GDM1 (cell line): Measurements from ENCODE around the gene DAPK1.
A peak's percentile ranks its signal among the peaks of the same experiment; 100 is the strongest.

Experiments used
- DNase-seq: peaks from one replicate; lab custom pipeline; 2025; lab: John Stamatoyannopoulos, UW

Gene DAPK1

GRCh38 chr9:87713278-87713987, 215.8 kb downstream of the DAPK1 start:
- DNase-seq, result peak; percentile 28

DNA sequence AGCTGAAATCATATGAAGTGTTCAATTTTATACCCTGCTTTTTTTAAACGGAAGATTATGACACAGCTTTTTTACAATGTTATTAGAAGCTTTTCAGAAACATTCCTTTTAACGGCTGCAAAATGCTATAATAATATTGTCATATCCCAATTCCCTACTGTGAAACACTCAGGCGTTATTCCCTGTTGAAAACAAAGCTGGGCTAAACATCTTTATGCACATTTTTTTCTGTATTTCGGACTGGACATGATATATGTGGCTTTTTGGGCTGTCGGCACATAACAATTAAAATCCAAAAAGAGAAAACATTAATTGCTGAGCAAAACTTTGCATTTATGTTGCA, 216.3 kb downstream of the DAPK1 start:
- DNase-seq, result no peak

DNA sequence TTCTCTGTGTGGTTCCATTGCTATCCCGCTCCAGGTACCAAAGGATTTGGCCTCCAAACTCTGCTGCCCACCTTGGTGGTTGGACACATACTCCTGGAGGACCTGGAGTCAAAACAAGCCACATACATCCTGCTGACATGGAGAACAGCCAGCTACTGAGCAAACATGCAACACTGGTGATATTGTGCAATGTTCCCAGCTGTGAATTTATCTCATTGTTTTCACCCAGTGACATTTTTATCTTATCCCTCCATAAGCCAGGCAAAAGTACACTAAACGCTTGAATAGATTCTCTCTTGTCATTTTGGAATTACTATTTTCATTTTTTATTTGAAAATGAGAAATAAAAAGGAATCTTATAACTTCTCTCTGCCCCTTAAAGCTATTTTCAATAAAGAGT, 217.2 kb downstream of the DAPK1 start:
- no peak for DNase-seq

DNA sequence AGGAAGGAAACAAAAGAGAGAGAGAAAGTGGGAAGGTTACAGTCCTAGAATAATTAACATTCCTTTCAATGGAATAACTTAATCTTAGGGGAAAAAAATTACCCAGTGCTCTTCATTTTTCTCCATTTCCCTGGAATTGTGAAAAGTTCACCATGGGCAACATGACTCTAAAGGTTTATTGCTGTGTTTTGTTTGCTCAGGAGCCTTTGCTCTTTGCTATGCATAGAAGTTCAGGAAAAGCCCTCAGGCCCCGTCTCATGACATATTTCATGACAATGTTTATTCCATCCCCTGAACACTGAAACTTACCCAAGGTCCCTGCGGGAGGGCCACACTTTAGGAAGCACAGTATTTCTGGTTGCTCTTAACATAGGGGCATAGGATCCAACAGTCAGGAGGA, 218.5 kb downstream of the DAPK1 start:
- DNase-seq, result no peak

GRCh38 chr9:87717456-87717855, 219.8 kb downstream of the DAPK1 start:
- no peak for DNase-seq

- DNase-seq, result no peak
These were observed 220.6 kb downstream of the DAPK1 start for GRCh38 chr9:87718231-87718630.

DNA sequence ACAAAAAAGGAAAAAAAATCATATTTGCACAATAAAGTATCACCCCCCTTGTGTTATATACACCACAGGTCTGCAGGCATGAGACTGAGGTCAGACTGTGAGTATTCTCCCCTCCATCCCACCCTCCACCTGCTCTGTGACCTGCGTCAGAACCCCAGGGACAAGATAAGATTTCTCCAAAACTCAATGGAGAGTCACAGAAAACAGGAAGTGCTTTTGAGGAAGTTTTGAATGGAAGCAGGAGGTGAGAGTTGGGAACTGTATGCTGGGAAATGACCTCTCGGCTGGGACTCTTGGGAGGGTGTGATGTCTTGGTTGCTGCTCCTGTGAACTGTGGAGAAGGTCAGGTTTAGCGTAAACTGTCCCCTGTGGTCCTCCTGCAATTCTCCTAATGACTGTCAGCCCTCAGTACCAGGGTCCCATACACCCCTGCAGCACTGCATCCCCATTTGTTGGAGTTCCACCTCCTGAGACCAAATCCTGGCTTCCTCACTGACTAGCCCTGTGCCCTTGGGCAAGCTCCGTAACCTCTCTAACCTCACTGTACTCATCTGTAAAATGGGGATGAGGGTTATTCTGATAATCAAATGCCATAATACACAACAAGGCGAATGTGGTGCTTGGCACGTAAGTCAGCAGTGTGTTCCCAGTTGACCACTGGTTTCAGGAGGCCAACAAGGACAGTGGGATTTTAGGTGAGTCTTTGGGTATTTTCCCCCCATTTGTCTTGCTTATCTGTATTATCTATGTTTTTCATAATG, 221.4 kb downstream of the DAPK1 start:
- DNase-seq, result no peak

DNA sequence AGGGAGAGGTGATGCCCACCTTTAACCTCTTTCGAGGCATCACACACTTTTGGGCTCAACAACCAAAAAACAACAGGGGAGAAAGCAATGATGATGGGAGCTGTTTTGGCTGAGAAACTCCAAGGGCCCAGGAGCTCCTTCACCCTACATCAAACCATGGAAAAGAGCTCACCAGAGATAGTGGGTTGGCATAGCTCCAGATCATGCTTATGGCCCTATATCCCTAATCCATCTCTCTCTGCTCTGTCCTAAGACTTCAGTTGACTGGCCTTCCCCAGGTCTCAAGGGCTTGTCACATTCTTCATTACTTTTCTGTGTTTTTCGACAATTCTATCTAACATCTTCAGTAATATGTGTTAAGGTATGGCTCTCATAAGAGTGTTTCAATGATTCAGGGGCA, 222.5 kb downstream of the DAPK1 start:
- DNase-seq, result no peak

- DNase-seq, result no peak
These were observed 224.9 kb downstream of the DAPK1 start for GRCh38 chr9:87722393-87723088.

GRCh38 chr9:87725356-87725899, 227.8 kb downstream of the DAPK1 start:
- DNase-seq, result no peak

DNA sequence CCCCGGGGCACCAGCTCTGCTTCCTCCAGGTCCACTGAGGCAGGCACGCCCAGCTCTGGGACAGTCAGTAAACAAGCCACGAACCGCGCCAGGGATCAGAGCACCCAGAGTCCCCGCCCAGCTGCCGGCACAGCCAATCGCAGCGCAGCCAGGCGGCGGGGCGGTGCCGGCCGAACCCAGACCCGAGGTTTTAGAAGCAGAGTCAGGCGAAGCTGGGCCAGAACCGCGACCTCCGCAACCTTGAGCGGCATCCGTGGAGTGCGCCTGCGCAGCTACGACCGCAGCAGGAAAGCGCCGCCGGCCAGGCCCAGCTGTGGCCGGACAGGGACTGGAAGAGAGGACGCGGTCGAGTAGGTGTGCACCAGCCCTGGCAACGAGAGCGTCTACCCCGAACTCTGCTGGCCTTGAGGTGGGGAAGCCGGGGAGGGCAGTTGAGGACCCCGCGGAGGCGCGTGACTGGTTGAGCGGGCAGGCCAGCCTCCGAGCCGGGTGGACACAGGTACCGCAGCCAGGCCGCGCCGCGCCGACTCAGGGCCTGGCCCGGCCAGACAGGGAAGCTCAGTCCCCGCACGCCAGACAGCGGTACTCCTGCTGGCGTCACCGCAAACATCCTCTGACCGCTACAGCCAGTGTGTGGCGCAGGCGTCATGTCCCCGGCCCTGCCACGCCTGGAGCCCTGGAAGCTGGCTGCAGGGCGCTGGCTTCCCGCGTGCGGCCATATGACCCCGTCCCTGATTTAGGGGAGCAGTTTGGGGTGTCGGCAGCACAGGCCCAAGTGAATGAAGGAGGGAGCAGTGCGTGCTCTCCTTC, 228.4 kb downstream of the DAPK1 start, which contains the start of gene CTSL:
CTSL (plus strand) TSS at position 220 of the 810 bp plus-strand sequence. CDS start 1,485 bp downstream, outside the sequence.
- DNase-seq, result no peak

GRCh38 chr9:87729246-87729645, 231.6 kb downstream of the DAPK1 start:
- no peak for DNase-seq

DNA sequence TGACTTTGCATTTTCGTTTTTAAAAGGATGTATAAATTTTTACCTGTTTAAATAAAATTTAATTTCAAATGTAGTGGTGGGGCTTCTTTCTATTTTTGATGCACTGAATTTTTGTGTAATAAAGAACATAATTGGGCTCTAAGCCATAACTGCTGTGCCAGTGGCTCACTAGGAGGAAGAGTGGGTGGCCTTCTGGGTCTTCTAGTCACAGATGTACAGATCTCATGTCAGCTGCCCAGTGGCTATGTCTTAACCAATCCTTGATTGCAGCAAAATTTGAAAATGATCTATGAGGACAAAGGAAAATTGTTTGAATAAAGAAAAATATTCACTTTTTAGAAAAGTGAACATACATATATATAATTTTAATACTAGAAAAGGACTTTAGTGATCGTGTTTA, 233.7 kb downstream of the DAPK1 start:
- DNase-seq, result no peak

DNA sequence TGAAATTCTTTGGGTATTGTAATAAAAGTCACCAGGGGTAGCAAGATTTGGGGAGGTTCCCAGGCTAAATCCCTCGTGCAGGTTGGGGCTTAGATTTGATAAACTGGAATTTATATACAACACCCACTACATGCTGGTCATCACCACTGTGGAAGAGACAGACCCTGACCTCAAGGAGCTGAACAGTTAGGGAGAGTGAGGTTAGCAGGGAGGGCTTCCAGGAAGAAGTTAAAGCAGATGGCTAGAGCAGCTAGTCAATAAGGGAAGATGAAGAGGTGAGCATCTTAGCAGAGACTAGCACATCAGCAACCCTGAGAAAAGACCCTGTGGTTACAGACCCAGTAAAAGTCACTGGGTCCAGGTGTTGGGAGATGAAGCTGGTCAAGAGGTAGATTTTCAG, 234.7 kb downstream of the DAPK1 start:
- no peak for DNase-seq

- DNase-seq, result no peak
These were observed 235.1 kb downstream of the DAPK1 start for GRCh38 chr9:87732756-87733155.

GRCh38 chr9:87733273-87734052, 235.8 kb downstream of the DAPK1 start:
- DNase-seq, result no peak

- no peak for DNase-seq
These were observed 236.4 kb downstream of the DAPK1 start for GRCh38 chr9:87734106-87734505.

DNA sequence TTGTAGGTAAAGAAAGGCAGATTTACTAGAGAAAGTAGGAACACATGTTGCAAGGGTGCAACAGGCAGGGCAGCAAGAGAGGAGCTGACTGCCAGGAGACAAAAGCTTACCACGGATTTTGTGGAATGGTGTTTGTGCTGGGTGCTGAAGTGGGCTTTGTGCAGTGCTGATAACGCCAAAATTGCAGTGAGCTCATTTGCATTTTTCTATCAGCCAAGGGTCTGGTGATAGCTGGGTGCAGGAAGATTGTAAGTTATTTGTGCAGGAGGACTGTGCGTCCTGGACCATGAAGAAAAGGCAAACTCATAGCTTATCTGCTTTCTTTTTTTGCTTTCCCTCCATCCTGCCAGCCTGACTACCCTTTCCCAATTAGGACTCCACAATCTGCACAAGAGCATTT, 241.9 kb downstream of the DAPK1 start:
- DNase-seq, result no peak

GRCh38 chr9:87740209-87740608, 242.5 kb downstream of the DAPK1 start:
- DNase-seq, result no peak

DNA sequence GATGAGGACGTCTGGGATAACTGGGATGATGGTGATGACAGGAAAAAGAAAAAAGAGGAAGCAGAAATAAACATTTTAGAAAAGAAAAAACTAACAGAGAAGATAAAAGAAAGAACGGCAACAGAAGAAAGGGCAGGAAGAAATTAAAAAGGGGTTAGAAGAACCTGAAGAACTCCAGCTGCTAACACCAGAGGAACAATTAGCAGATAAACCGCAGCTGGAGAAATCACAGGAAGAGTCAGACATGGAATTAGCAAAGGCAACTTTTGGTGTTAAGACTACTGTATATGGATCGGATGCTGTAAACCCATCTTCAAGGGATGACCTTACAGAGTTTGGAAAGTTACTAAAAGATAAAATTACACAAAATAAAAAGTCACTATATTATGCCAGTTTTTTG, 243.7 kb downstream of the DAPK1 start:
- no peak for DNase-seq

GRCh38 chr9:87741891-87742290, 244.2 kb downstream of the DAPK1 start:
- no peak for DNase-seq
